HG03342 (cell line): Measurements from ENCODE around the gene MRPL34.

Experiments used
- ATAC-seq: cut with Tn5 transposase; IDR thresholded peaks from one replicate; pipeline ENCODE4 v1.9.1; 2021; ENCODE audit warnings: mild to moderate bottlenecking, moderate library complexity; ENCODE audit not compliant: unreplicated experiment

The MRPL34 gene

GRCh38 chr19:17309198-17309964, 3.7 kb downstream of the MRPL34 start, which contains the start of gene DDA1:
Gene DDA1, plus strand, starts transcription at chr19:17309563. Its CDS starts 92 bp downstream, at chr19:17309655.
- peak; percentile 60 for ATAC-seq

- ATAC-seq: no peak
Observed at GRCh38 chr19:17309965-17310461, 4.3 kb downstream of the MRPL34 start.

- ATAC-seq: no peak
Observed at GRCh38 chr19:17311455-17312188, 6.0 kb downstream of the MRPL34 start.

GRCh38 chr19:17312189-17313113, 6.8 kb downstream of the MRPL34 start:
- no peak for ATAC-seq

GRCh38 chr19:17314007-17314593, 8.4 kb downstream of the MRPL34 start:
- ATAC-seq: no peak

GRCh38 chr19:17318966-17319365, 13.3 kb downstream of the MRPL34 start:
- ATAC-seq: no peak

- ATAC-seq: no peak
Observed at GRCh38 chr19:17319473-17320238, 14.0 kb downstream of the MRPL34 start.

GRCh38 chr19:17320435-17320834, 14.8 kb downstream of the MRPL34 start:
- no peak for ATAC-seq

GRCh38 chr19:17321655-17322489, 16.2 kb downstream of the MRPL34 start:
- no peak for ATAC-seq

GRCh38 chr19:17322854-17323253, 17.2 kb downstream of the MRPL34 start:
- ATAC-seq: no peak

GRCh38 chr19:17323300-17323963, 17.8 kb downstream of the MRPL34 start:
- no peak for ATAC-seq

GRCh38 chr19:17323964-17324332, 18.3 kb downstream of the MRPL34 start:
- ATAC-seq: no peak

GRCh38 chr19:17324357-17325114, 18.9 kb downstream of the MRPL34 start:
- no peak for ATAC-seq

GRCh38 chr19:17325133-17325532, 19.5 kb downstream of the MRPL34 start:
- no peak for ATAC-seq

- ATAC-seq: no peak
Observed at GRCh38 chr19:17325881-17326594, 20.4 kb downstream of the MRPL34 start.

- ATAC-seq: no peak
Observed at GRCh38 chr19:17326595-17326966, 20.9 kb downstream of the MRPL34 start.

- no peak for ATAC-seq
Observed at GRCh38 chr19:17327068-17327653, 21.5 kb downstream of the MRPL34 start.
